Measurements from ENCODE around the gene PTPRCAP.
A peak's percentile ranks its signal among the peaks of the same experiment; 100 is the strongest.

Gene PTPRCAP

GRCh38 chr11:67392183-67392715, 45.2 kb downstream of the PTPRCAP start:
- TF ChIP-seq CTCF (IDR thresholded peaks at IDR 0.05; ENCODE audit: low read depth, low read length, missing control alignments): no peak
- no peak for DNase-seq (ENCODE audit: low read depth)
- in situ Hi-C loops (cut with HindIII; ENCODE audit: low sequenced_read_pairs): no loop called here
- peak overlapping the region; percentile 90 for H3K4me3 ChIP-seq (ENCODE audit: low read depth, low read length)

GRCh38 chr11:67391304-67392182, 45.9 kb downstream of the PTPRCAP start, which contains the start of gene RAD9A:
Gene RAD9A (plus strand): TSS chr11:67391986. CDS start chr11:67392045, 59 bp downstream.
- no peak for TF ChIP-seq CTCF (IDR thresholded peaks at IDR 0.05; ENCODE audit: low read depth, low read length, missing control alignments)
- peak; percentile 79 for DNase-seq (ENCODE audit: low read depth)
- in situ Hi-C loops (cut with HindIII; ENCODE audit: low sequenced_read_pairs): no loop called here
- H3K4me3 ChIP-seq (ENCODE audit: low read depth, low read length): peak within 1 kb of the TSS; percentile 90

GRCh38 chr11:67390947-67391303, 46.6 kb downstream of the PTPRCAP start:
- TF ChIP-seq CTCF (IDR thresholded peaks at IDR 0.05; ENCODE audit: low read depth, low read length, missing control alignments): no peak
- DNase-seq (ENCODE audit: low read depth): no peak
- H3K4me3 ChIP-seq (ENCODE audit: low read depth, low read length): peak overlapping the region; percentile 90
- in situ Hi-C loops (cut with HindIII; ENCODE audit: low sequenced_read_pairs): no loop called here

GRCh38 chr11:67389477-67389876, 48.0 kb downstream of the PTPRCAP start:
- in situ Hi-C loops (cut with HindIII; ENCODE audit: low sequenced_read_pairs): loop anchor here (5.0 kb wide), 1 partner anchor 42 kb away; no protein-coding TSS in a partner anchor
- no peak for DNase-seq (ENCODE audit: low read depth)
- H3K4me3 ChIP-seq (ENCODE audit: low read depth, low read length): no peak overlapping the region
- peak; percentile 74 for TF ChIP-seq CTCF (IDR thresholded peaks at IDR 0.05; ENCODE audit: low read depth, low read length, missing control alignments)

- DNase-seq (ENCODE audit: low read depth): no peak
- H3K4me3 ChIP-seq (ENCODE audit: low read depth, low read length): no peak overlapping the region
- in situ Hi-C loops (cut with HindIII; ENCODE audit: low sequenced_read_pairs): loop anchor here (5.0 kb wide), 1 partner anchor 40 kb away; no protein-coding TSS in a partner anchor
- TF ChIP-seq CTCF (IDR thresholded peaks at IDR 0.05; ENCODE audit: low read depth, low read length, missing control alignments): no peak
These were observed 50.0 kb downstream of the PTPRCAP start for GRCh38 chr11:67387518-67387917.

- in situ Hi-C loops (cut with HindIII; ENCODE audit: low sequenced_read_pairs): loop anchor here (5.0 kb wide), 1 partner anchor 40 kb away; no protein-coding TSS in a partner anchor
- H3K4me3 ChIP-seq (ENCODE audit: low read depth, low read length): no peak overlapping the region
- TF ChIP-seq CTCF (IDR thresholded peaks at IDR 0.05; ENCODE audit: low read depth, low read length, missing control alignments): no peak
- no peak for DNase-seq (ENCODE audit: low read depth)
These were observed 50.4 kb downstream of the PTPRCAP start for GRCh38 chr11:67387069-67387468.
